HL-60 (cell line): Measurements from ENCODE around the gene PRDM11.

ENCODE experiments used
- DNase-seq, 2 experiments: peaks; one replicate each; pipeline ENCODE4 v3.0.0-alpha.2; 2010 to 2020; ENCODE audit warnings: low read depth in 1 of 2, low spot score in 1 of 2
- H3K27ac ChIP-seq: fragments of 250-450 bp; sonication (Bioruptor Pico); replicated peaks from 2 replicates; pipeline ENCODE4 v1.5.1; 2020; ENCODE audit warnings: mild to moderate bottlenecking, moderate library complexity
- H3K27me3 ChIP-seq: fragments of 250-450 bp; sonication (Bioruptor Pico); 2 replicates; pipeline ENCODE4 v1.5.1; 2021; ENCODE audit warnings: mild to moderate bottlenecking, moderate library complexity; ENCODE audit not compliant: insufficient read depth, poor library complexity, severe bottlenecking
- H3K4me3 ChIP-seq: replicated peaks from 2 replicates; pipeline ENCODE4 v1.5.1; 2011; ENCODE audit warnings: mild to moderate bottlenecking, control low read depth, low read length; ENCODE audit not compliant: insufficient read depth
- CTCF ChIP-seq: IDR thresholded peaks from one replicate; pipeline ENCODE4 v1.5.1; 2011; ENCODE audit warnings: low read length, control low read depth, inconsistent platforms; ENCODE audit not compliant: insufficient read depth
- GABPA ChIP-seq: IDR thresholded peaks from 2 replicates; pipeline ENCODE4 v1.6.1; 2012; ENCODE audit warnings: low read depth
- POLR2AphosphoS5 ChIP-seq: IDR thresholded peaks from 2 replicates; pipeline ENCODE4 v1.6.1; 2012; ENCODE audit warnings: low read depth
- REST ChIP-seq: IDR thresholded peaks from 2 replicates; pipeline ENCODE4 v1.6.1; 2012; ENCODE audit warnings: low read depth; ENCODE audit not compliant: insufficient replicate concordance
- SPI1 ChIP-seq: IDR thresholded peaks from 2 replicates; pipeline ENCODE4 v1.6.1; 2012; ENCODE audit warnings: low read depth, mild to moderate bottlenecking, borderline replicate concordance

PRDM11 gene

GRCh38 chr11:45181889-45182550 is 35.6 kb downstream of the PRDM11 start:
- Histone ChIP-seq H3K4me3 (no peak overlapping the region), H3K27me3 (peaks cover 13% of the 10 kb centered on the region), H3K27ac (no peak overlapping the region)
- TF ChIP-seq POLR2AphosphoS5: no peak
- TF ChIP-seq SPI1: no peak
- no peak for TF ChIP-seq REST
- no peak for TF ChIP-seq GABPA
- no peak for TF ChIP-seq CTCF
- no peak for DNase-seq

- no peak for DNase-seq
- Histone ChIP-seq H3K27ac (no peak overlapping the region), H3K4me3 (no peak overlapping the region), H3K27me3 (peaks cover 7% of the 10 kb centered on the region)
- no peak for TF ChIP-seq POLR2AphosphoS5
- peak; percentile 12 for TF ChIP-seq CTCF
These were observed 36.5 kb downstream of the PRDM11 start for GRCh38 chr11:45182902-45183301.

- DNase-seq: no peak
- TF ChIP-seq REST: no peak
- no peak for TF ChIP-seq POLR2AphosphoS5
- no peak for TF ChIP-seq SPI1
- TF ChIP-seq GABPA: no peak
- no peak for TF ChIP-seq CTCF
- no peak overlapping the region for H3K4me3 ChIP-seq
- peaks cover 4% of the 10 kb centered on the region for H3K27me3 ChIP-seq
- no peak overlapping the region for H3K27ac ChIP-seq
These were observed 38.2 kb downstream of the PRDM11 start for GRCh38 chr11:45184640-45185039.

- TF ChIP-seq REST (no peak), POLR2AphosphoS5 (no peak), SPI1 (no peak), GABPA (no peak), CTCF (no peak)
- Histone ChIP-seq H3K27ac (no peak overlapping the region), H3K4me3 (no peak overlapping the region), H3K27me3 (no peaks in the 10 kb centered on the region)
- DNase-seq: no peak
These were observed 38.8 kb downstream of the PRDM11 start for GRCh38 chr11:45185228-45185729.
